SK-N-SH (cell line): ENCODE results near the gene RPRML. TPM values are rescaled to one million over a fixed set of nuclear protein-coding genes. Genes with fewer than 3 reads are reported as not detected.

Experiments
- CTCF ChIA-PET: fragments of 300-600, 350-600 bp; formaldehyde crosslinking; extraction: SDS; loops from one replicate; lab custom pipeline; 2021; lab: Yijun Ruan, JAX
- POLR2A ChIA-PET: fragments of 350-600 bp; sonication (Branson Sonifier 250); formaldehyde crosslinking; extraction: SDS; loops from one replicate; lab custom pipeline; 2020; ENCODE audit warnings: antibody characterized with exemption, inconsistent platforms; lab: Yijun Ruan, JAX
- DNase-seq: peaks from one replicate; pipeline ENCODE4 v3.0.0; 2012
- H2AFZ ChIP-seq: fragments of 200-600 bp; sonication (generic); 2 replicates; pipeline ENCODE4 v1.8.1; 2016; ENCODE audit warnings: antibody characterized with exemption, mild to moderate bottlenecking, low read depth
- H3F3A ChIP-seq: fragments of 200-600 bp; sonication (generic); replicated peaks from 2 replicates; pipeline ENCODE3; 2016; ENCODE audit warnings: antibody characterized with exemption, mild to moderate bottlenecking; ENCODE audit not compliant: insufficient read depth
- H3K27ac ChIP-seq, 2 experiments: fragments of 200-500 bp in 1 of 2; fragments of 200-600 bp in 1 of 2; sonication (Bioruptor generic) in 1 of 2; sonication (generic), shearing (Covaris generic) in 1 of 2; 2 replicates each; pipeline versions ENCODE4 v1.5.1 to v1.6.1; 2014 to 2016; ENCODE audit warnings: low read depth in 2 of 2, inconsistent platforms in 1 of 2, low read length in 1 of 2, mild to moderate bottlenecking in 1 of 2, mixed read lengths in 1 of 2
- H3K27me3 ChIP-seq: fragments of 200-600 bp; sonication (generic), shearing (Covaris generic); 2 replicates; pipeline ENCODE4 v1.6.1; 2016; ENCODE audit warnings: mixed run types; ENCODE audit not compliant: insufficient read depth
- H3K36me3 ChIP-seq, 2 experiments: fragments of 200-500 bp in 1 of 2; fragments of 200-600 bp in 1 of 2; sonication (Bioruptor generic) in 1 of 2; sonication (generic) in 1 of 2; replicated peaks in 1 of 2; 2 replicates each; pipeline versions ENCODE3 to v1.5.1; 2014 to 2016; ENCODE audit warnings: low read length in 1 of 2, mild to moderate bottlenecking in 1 of 2; ENCODE audit not compliant: insufficient read depth in 2 of 2, control insufficient read depth in 1 of 2
- H3K4me1 ChIP-seq, 2 experiments: fragments of 200-500 bp in 1 of 2; fragments of 200-600 bp in 1 of 2; sonication (Bioruptor generic) in 1 of 2; sonication (generic), shearing (Covaris generic) in 1 of 2; 2 replicates each; pipeline versions ENCODE4 v1.5.1 to v1.6.1; 2014 to 2016; ENCODE audit warnings: low read depth in 1 of 2, low read length in 1 of 2, mixed run types in 1 of 2; ENCODE audit not compliant: insufficient read depth in 2 of 2, control insufficient read depth in 1 of 2
- H3K4me2 ChIP-seq: fragments of 200-600 bp; sonication (generic), shearing (Covaris generic); 2 replicates; pipeline ENCODE4 v1.6.1; 2017; ENCODE audit warnings: mixed run types
- H3K4me3 ChIP-seq, 2 experiments: fragments of 200-500 bp in 1 of 2; fragments of 200-600 bp in 1 of 2; sonication (Bioruptor generic) in 1 of 2; sonication (generic), shearing (Covaris generic) in 1 of 2; 2 replicates each; pipeline versions ENCODE4 v1.5.1 to v1.8.1; 2014 to 2016; ENCODE audit warnings: low read depth in 2 of 2, inconsistent platforms in 1 of 2, low read length in 1 of 2, mild to moderate bottlenecking in 1 of 2, mixed read lengths in 1 of 2, moderate library complexity in 1 of 2
- H3K79me2 ChIP-seq: fragments of 200-600 bp; sonication (generic); 2 replicates; pipeline ENCODE4 v1.8.1; 2017; ENCODE audit warnings: mild to moderate bottlenecking; ENCODE audit not compliant: insufficient read depth
- H3K9ac ChIP-seq: fragments of 200-600 bp; sonication (generic); 2 replicates; pipeline ENCODE4 v1.6.1; 2017; ENCODE audit warnings: mixed run types
- H3K9me2 ChIP-seq: fragments of 200-600 bp; sonication (generic); 2 replicates; pipeline ENCODE4 v1.6.1; 2017; ENCODE audit warnings: mixed run types
- H3K9me3 ChIP-seq: fragments of 200-600 bp; sonication (generic); 2 replicates; pipeline ENCODE4 v1.6.1; 2017; ENCODE audit warnings: mixed run types, mild to moderate bottlenecking, moderate library complexity
- H4K20me1 ChIP-seq: fragments of 200-600 bp; sonication (generic); 2 replicates; pipeline ENCODE4 v1.6.1; 2017; ENCODE audit warnings: mild to moderate bottlenecking, mixed run types; ENCODE audit not compliant: insufficient read depth
- CHD2 ChIP-seq: fragments of 150-350 bp; IDR thresholded peaks from 2 replicates; pipeline ENCODE4 v1.6.1; 2018; ENCODE audit warnings: low read length; ENCODE audit not compliant: partially characterized antibody
- EP300 ChIP-seq, 2 experiments: IDR thresholded peaks; 2 replicates each; pipeline versions ENCODE4 v1.4.0 to v1.6.1; 2012; ENCODE audit warnings: borderline replicate concordance in 1 of 2, low read depth in 1 of 2, low read length in 1 of 2
- EZH2phosphoT487 ChIP-seq: fragments of 200-600 bp; sonication (generic); IDR thresholded peaks from 2 replicates; pipeline ENCODE4 v1.6.1; 2017; ENCODE audit warnings: low read depth, mixed run types, mild to moderate bottlenecking, antibody characterized with exemption, moderate library complexity, borderline replicate concordance
- FOXJ3 ChIP-seq: sonication (generic); formaldehyde crosslinking; IDR thresholded peaks from 2 replicates; pipeline ENCODE4 v1.5.1; 2020; ENCODE audit warnings: mild to moderate bottlenecking, missing genetic modification reagents
- FOXM1 ChIP-seq: IDR thresholded peaks from 2 replicates; pipeline ENCODE4 v1.4.0; 2012; ENCODE audit warnings: low read depth, mild to moderate bottlenecking
- JUND ChIP-seq: IDR thresholded peaks from 2 replicates; pipeline ENCODE4 v1.4.0; 2012
- MAX ChIP-seq: IDR thresholded peaks from 2 replicates; pipeline ENCODE4 v1.4.0; 2012; ENCODE audit warnings: low read depth
- NRF1 ChIP-seq: IDR thresholded peaks from 2 replicates; pipeline ENCODE4 v1.6.1; 2012; ENCODE audit warnings: low read depth, mild to moderate bottlenecking, low read length
- RCOR1 ChIP-seq: fragments of 150-350 bp; IDR thresholded peaks from 2 replicates; pipeline ENCODE4 v1.6.1; 2017; ENCODE audit warnings: antibody characterized with exemption, low read length
- REST ChIP-seq: IDR thresholded peaks from 2 replicates; pipeline ENCODE4 v1.6.1; 2012; ENCODE audit warnings: mild to moderate bottlenecking, low read depth, low read length, moderate library complexity
- RFX5 ChIP-seq: IDR thresholded peaks from 2 replicates; pipeline ENCODE4 v1.6.1; 2012; ENCODE audit warnings: mild to moderate bottlenecking, improper control_type of control experiment, low read length
- RXRA ChIP-seq: IDR thresholded peaks from 2 replicates; pipeline ENCODE4 v1.4.0; 2012; ENCODE audit warnings: low read depth, mild to moderate bottlenecking, borderline replicate concordance
- SIN3A ChIP-seq: IDR thresholded peaks from 2 replicates; pipeline ENCODE4 v1.6.1; 2012; ENCODE audit warnings: low read depth, mild to moderate bottlenecking, low read length, moderate library complexity, borderline replicate concordance
- TCF12 ChIP-seq: IDR thresholded peaks from 2 replicates; pipeline ENCODE4 v1.4.0; 2012
- USF2 ChIP-seq: fragments of 150-350 bp; IDR thresholded peaks from 2 replicates; pipeline ENCODE4 v1.6.1; 2017; ENCODE audit warnings: antibody characterized with exemption, low read length, low read depth, borderline replicate concordance
- WGBS: methylation state at CpG from one replicate; pipeline ENCODE4 v1.1.6; 2017; ENCODE audit warnings: low lambda C conversion rate; 5-methylcytosine and 5-hydroxymethylcytosine counted together
- polyA plus RNA-seq, 3 experiments: library from polyadenylated mRNA; depleted of rRNA; stranded (reverse); fragments of >200 nt; gene quantifications; 2 replicates each; pipeline ENCODE4 v1.2.3, GENCODE V29; 2012
- TF ChIP-seq, protein P1 (sequence below): IDR thresholded peaks from 2 replicates; pipeline ENCODE4 v1.4.0; 2012; ENCODE audit warnings: low read depth, borderline replicate concordance
- TF ChIP-seq, protein P2 (sequence below): fragments of 150-350 bp; IDR thresholded peaks from 2 replicates; pipeline ENCODE4 v1.6.1; 2016; ENCODE audit warnings: mild to moderate bottlenecking, low read depth, low read length

The RPRML gene
- polyA plus RNA-seq, 1 of the 3 experiments (the other 2 are of a cell fraction): not detected

DNA sequence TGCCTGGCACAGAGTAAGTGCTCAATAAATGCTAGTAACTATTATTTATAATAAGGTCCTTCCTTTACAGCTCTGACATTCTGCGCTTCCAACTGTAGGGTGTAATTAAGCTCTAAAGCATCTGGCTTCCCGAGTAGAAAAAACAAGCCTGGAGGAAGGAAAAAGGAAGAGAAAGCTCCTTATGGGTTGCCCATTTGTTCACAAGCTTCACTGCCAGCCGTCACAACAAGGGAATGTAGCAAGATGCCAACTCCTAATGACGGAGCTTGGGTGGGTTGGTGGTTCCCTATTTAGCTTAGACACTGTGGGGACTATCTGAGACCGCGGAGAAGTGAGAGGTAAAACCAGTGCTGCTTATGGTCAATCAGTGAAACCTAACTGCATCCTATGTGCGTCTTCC, 7.3 kb upstream of the RPRML start:
- ChIA-PET CTCF (interaction anchor here (0.9 to 21.9 kb wide), 3 partner anchors 14 to 145 kb away, joined by 3 to 278 read pairs (median 29); no protein-coding TSS in a partner anchor), POLR2A (interaction anchor here (0.6 kb wide), 1 partner anchor 15 kb away, joined by 4 read pairs; no protein-coding TSS in a partner anchor)
- Histone ChIP-seq H3K36me3 (no peaks in the 10 kb centered on the region), H3K27me3 (no peaks in the 10 kb centered on the region; the same call in 1 of the 2 replicates), H3K9me2 (no peaks in the 10 kb centered on the region), H3K4me3 (no peak overlapping the region), H4K20me1 (no peaks in the 10 kb centered on the region), H3F3A (no peaks in the 10 kb centered on the region), H2AFZ (no peak overlapping the region), H3K4me2 (no peak overlapping the region), H3K27ac (no peak overlapping the region), H3K9ac (no peak overlapping the region), H3K4me1 (peaks cover 0 to 13% of the 10 kb centered on the region in 2 experiments; a peak in 1 of 4 replicates), H3K79me2 (no peaks in the 10 kb centered on the region), H3K9me3 (no peaks in the 10 kb centered on the region)
- no peak for DNase-seq
- 80% methylated on average over 7 of the region's 7 CpGs for WGBS
- TF ChIP-seq SIN3A: no peak
- no peak for TF ChIP-seq CHD2
- no peak for TF ChIP-seq JUND
- TF ChIP-seq RCOR1: no peak
- TF ChIP-seq FOXJ3 (CRISPR knock-in tag): no peak
- TF ChIP-seq RXRA: no peak
- TF ChIP-seq MAX: no peak
- TF ChIP-seq, protein P1, sequence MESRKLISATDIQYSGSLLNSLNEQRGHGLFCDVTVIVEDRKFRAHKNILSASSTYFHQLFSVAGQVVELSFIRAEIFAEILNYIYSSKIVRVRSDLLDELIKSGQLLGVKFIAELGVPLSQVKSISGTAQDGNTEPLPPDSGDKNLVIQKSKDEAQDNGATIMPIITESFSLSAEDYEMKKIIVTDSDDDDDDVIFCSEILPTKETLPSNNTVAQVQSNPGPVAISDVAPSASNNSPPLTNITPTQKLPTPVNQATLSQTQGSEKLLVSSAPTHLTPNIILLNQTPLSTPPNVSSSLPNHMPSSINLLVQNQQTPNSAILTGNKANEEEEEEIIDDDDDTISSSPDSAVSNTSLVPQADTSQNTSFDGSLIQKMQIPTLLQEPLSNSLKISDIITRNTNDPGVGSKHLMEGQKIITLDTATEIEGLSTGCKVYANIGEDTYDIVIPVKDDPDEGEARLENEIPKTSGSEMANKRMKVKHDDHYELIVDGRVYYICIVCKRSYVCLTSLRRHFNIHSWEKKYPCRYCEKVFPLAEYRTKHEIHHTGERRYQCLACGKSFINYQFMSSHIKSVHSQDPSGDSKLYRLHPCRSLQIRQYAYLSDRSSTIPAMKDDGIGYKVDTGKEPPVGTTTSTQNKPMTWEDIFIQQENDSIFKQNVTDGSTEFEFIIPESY: no peak
- no peak for TF ChIP-seq RFX5
- no peak for TF ChIP-seq FOXM1
- TF ChIP-seq TCF12: no peak
- TF ChIP-seq NRF1: no peak
- no peak for TF ChIP-seq EZH2phosphoT487
- no peak for TF ChIP-seq REST
- TF ChIP-seq, protein P2, sequence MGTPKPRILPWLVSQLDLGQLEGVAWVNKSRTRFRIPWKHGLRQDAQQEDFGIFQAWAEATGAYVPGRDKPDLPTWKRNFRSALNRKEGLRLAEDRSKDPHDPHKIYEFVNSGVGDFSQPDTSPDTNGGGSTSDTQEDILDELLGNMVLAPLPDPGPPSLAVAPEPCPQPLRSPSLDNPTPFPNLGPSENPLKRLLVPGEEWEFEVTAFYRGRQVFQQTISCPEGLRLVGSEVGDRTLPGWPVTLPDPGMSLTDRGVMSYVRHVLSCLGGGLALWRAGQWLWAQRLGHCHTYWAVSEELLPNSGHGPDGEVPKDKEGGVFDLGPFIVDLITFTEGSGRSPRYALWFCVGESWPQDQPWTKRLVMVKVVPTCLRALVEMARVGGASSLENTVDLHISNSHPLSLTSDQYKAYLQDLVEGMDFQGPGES: no peak
- TF ChIP-seq EP300 (IDR thresholded peaks at IDR 0.05; ENCODE audit: borderline replicate concordance in 1 of 2, low read depth in 1 of 2, low read length in 1 of 2): no peak
- TF ChIP-seq USF2: no peak
